ENCODE data around the gene SMYD3.

Gene SMYD3

GRCh38 chr1:246301553-246302250 is 205.4 kb downstream of the SMYD3 start:
- DNase-seq = no peak

DNA sequence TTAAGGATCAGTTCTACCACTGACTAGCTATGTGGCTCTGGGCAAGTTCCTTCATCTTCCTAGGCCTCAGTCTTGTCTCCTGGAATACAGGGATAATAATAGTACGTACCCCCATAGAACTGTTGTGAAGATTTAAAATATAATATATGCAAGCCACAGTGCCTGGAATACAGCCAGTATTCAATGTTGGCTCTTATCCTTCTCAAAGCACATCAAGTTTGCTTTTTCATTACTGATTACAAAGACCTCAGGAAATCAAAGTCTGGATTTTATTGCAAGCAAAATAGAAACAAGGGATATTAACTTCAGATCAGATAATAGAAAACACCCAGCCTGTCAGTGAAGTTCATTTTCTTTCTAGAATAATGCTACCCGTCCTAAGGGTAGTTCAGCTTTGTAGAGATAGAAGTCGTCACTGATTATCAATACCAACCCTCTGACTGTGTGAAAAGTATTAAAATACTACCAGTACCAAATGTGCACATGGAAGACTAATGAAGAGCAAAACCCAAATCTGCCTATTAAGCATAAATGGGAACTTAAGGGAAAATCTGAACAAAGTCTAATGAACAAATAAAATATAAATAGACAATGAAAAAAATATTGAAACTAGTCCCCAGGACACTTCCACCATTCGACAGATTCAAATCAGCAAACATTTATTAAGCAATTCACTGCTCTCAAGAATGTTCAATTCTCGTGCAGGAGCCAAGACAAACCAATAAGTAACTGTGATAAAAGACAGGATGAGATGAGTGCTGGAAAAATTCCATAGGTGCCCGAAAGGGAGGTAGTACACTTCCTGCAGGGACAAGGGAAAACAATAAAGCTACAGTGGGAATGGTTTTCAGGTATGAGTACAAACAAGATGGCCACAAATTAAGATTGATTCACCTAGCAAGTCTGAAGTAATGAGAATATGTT is 206.2 kb downstream of the SMYD3 start:
- DNase-seq = no peak

DNA sequence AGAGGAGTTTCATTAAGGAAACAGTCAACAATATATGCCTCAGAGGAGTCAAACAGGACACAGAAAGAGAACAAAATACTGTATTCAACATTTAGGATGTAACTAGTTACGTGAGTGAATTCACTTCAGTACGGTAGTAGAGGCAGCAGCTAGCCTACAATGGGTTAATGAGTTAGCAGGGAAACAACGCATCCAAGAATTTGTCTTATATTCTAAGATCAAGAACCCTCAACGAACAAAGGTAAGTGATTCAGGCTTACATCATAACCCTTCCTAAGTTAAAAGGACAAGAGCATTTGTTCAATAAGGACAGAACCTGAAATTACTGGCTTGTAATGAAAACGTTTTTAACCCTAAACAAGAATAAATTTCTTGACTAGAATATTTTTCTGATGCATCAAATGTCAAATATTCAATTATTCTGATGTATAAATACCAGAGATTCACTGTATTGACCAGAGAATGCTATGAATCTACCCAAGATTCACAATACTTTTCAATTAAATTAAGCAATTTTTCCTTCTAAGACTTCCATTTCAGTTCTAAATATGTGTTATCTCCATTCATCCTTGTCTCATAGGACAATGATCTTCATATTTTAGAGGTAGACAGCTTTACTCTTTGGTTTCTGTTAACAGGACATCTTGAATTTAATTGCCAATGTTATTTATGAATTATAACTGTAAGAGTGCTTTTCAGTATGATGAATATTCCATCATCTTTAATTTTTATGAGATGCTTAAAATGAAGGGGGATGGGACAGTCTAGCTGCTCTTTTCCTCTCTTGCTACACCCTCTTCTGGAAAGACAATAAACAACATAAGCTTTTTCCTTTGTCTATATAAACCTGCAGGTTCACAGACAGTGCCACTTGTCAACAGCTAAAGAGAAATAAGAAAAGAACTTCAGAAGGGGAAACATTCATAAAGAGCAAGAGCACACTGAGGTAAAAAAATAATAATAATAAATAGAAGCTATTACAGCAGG is 209.5 kb downstream of the SMYD3 start:
- DNase-seq = no peak

GRCh38 chr1:246295968-246296367 is 211.1 kb downstream of the SMYD3 start:
- DNase-seq = no peak

DNA sequence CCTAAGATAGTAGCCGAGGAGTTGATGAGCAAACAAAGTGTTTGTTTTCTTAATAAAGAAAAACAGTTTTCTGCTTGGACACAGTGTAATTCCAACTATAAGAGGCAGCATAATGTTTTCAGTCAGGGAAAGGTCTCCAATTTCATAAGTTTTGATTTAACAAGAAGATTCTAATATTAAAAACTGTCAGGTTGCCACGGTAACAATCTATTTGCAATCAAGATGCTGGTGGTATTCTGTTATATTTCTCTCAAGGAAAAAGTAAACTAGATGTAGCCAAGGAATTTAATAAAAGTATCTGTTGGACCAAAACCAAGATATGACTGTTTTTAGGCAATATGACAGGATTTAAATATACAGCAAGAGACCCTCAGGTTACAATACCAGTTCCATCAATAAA is 211.7 kb downstream of the SMYD3 start:
- no peak for DNase-seq

GRCh38 chr1:246294263-246294662 is 212.8 kb downstream of the SMYD3 start:
- no peak for DNase-seq

- DNase-seq = no peak
Measured at GRCh38 chr1:246293366-246294121, 213.5 kb downstream of the SMYD3 start.

DNA sequence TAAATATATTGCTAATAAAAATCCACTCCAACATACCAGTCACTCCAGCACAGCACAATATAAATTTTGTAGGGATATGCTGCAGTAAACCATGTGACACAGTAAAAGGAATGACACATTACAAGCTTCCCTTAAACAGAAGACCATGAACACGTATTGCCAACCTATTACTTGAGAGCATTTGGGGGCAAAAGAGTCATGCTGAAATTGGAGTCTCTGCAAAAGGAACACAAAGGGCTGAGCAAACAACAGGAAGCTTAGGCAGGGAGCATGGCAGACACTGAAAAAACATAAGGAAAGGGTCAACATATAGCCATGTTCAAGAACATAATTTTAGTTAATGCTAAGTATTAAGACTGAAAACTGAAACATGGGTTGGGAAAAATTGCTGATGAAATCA is 214.5 kb downstream of the SMYD3 start:
- no peak for DNase-seq

- DNase-seq = no peak
Measured at GRCh38 chr1:246291127-246291526, 216.0 kb downstream of the SMYD3 start.

DNA sequence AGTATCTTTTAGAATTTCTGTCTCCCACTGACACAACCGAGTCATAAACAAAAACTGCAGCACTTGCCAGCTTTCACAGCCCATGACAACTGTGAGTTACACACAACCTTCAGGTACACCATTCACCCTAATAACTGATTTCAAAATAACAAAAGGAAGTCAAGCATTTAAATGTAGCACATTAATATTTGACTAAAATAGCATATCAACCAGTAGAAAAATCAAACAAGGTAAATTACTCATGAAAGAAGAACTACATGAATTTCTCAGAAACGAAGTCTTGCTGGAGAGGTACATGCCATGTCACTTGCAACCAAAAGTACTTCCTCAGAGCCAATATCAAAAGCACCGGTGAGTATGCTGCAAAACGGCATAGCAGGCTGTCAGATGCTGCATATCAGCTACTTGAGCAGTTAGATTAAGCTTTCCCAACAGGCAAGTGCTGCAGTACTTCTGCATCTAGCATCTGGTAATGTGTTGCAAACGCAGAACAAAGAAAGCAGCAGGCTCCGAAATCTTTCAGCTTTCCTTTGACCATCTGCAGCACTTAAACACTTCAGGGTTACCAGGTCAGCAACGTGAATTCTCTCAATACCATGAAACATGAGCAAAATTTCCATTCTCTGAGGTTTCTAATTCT is 223.2 kb downstream of the SMYD3 start:
- no peak for DNase-seq

- no peak for DNase-seq
Measured at GRCh38 chr1:246281639-246282038, 225.4 kb downstream of the SMYD3 start.

DNA sequence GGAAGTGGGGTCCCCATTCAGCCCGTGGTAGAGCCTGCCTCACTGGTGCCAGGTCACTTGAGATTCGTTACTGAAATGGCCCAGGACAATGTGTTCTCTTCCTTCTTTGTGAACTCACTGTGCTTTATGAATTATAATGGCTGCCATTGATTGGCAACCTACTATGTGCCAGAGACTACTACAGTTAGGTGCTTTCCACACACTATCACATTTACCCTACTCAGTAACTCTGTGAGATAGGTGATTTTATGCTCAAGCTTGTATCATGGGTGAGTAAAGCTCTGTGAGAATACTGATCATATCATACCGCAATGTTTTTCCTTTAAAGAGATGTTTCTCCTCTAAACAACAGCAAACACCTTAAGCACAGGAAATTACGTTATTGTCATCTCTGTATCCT is 225.9 kb downstream of the SMYD3 start:
- DNase-seq = no peak

DNA sequence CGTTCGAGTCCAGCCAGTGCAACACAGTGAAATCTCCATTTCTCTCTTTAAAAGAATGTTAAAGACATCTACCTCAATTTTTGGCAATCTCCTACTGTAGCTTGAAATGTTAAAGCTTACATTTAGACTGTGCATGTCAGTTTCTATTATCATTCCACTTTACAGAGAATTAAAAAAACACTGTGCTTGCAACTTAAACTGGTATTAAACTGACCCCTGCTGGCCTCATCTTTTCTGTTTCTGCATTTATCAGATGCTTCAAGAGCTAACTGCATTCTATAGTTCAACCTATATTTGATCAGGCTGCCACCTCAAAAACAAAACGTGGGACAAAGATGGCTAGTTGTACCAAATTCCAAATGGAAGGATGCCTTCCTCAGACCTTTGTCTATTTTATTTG is 226.5 kb downstream of the SMYD3 start:
- no peak for DNase-seq

- no peak for DNase-seq
Measured at GRCh38 chr1:246279402-246279801, 227.7 kb downstream of the SMYD3 start.

DNA sequence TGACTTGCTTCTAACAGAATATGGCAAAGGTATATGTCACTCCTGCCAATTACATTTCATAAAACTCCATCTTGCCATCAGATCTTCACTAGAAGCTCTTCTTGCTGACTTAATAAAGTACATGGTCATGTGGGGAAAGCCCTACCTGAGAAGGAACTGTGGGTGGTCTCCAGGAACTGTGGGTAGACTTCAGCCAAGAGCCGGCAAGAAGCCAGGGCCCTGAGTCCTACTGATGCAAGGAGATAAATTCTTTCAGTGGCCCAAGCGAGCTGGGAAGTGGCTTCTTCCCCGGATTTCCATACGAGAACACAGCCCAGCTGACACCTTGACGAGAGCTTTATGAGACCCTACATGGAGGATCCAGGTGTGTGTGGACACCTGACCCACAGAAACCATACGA is 228.7 kb downstream of the SMYD3 start:
- DNase-seq = no peak

GRCh38 chr1:246275036-246275435 is 232.0 kb downstream of the SMYD3 start:
- no peak for DNase-seq

- DNase-seq = no peak
Measured at GRCh38 chr1:246274186-246274585, 232.9 kb downstream of the SMYD3 start.

DNA sequence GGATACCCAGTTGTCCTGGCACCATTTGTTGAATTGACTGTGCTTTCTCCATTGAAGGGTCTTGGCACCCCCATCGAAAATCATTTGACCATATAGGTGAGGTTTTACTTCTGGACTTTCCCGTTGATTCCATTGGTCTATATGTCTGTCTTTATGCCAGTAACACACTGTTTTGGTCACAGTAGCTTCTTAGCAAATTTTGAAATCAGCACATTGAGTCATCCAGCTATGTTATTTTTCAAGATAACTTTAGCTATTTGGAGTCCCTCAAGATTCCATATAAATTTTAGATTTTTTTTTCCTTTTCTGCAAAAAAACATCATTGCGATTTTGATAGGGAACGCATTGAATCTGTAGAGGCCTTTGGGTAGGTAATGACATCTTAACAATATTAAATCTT is 235.6 kb downstream of the SMYD3 start:
- DNase-seq = no peak

DNA sequence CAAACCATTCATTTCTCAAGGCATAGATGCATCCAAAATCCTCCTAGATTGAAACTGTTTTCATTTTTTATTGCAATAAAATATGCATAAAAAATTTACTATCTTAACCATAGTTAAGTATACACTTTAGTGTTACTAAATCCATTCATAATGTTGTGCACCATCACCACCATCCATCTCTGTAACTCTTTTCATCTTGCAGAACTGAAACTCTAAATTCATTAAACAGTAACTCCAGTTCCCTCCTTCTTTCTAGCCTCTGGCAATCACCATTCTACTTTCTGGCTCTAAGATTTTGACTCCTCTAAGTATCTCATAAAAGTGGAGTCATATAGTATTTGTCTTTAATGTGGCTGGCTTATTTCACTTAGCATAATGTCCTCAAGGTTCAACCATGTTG is 236.8 kb downstream of the SMYD3 start:
- no peak for DNase-seq

DNA sequence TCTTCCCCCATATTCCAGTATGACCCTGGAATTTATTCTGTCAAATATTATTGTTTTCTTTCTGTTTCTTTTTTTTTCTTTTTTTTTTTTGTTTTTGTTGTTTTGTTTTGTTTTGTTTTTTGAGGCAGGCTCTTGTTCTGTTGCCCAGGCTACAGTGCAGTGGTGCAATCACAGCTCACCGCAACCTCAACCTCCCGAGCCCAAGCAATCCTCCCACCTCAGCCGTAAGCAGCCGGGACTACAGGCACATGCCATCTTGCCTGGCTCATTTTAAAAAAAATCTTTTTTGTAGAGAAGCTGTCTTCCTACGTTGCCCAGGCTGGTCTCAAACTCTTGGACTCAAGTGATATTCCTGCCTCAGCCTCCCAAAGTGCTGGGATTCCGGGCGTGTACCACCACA is 237.6 kb downstream of the SMYD3 start:
- no peak for DNase-seq

DNA sequence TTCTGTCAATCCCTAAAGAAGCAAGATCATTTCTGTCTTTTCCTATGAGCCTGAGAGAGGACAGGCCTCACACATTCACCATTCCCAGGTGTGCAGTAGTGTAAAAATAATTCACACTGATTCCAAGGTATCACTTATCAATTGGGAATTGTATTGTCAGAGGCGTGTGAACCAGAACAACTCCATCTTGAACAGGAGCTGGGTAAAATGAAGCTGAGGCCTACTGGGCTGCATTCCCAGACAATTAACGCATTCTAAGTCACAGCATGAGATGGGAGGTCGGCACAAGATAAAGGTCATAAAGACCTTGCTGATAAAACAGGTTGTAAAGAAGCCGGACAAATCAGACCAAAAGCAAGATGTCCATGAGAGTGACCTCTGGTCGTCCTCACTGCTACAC is 239.2 kb downstream of the SMYD3 start:
- DNase-seq = no peak

DNA sequence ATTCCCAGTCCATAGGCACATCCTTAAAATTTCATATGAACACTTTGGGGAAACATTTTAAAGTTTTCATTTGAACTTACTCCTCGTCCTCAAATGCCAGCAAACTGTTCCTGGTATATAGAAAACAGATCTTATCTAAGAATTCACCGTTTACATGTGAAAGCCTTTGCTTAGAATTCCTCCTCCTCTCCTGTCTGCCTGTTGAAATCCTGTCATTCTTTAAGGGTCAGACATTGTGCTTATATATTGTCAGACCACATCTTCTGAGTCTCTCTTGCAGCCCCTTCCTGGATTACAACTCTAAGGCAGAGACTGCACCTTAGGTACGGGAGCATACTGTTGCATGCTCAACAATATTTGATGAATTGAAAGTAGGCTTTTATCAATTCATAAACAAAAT is 239.7 kb downstream of the SMYD3 start:
- DNase-seq = no peak

Measured in activated effector memory CD4-positive, alpha-beta T cell treated with Interleukin-2 at 50 U/mL for 16 hours (primary cell).